Kasumi-1 (cell line): ENCODE measurements around the gene FSTL1.

Experiments
- DNase-seq, 2 experiments: peaks; one replicate each; lab custom pipeline; 2025; lab: John Stamatoyannopoulos, UW

Gene FSTL1

GRCh38 chr3:120450600-120451271, at the start of gene FSTL1:
Gene FSTL1 (minus strand): TSS chr3:120450992. CDS start chr3:120450746, 246 bp downstream.
- DNase-seq, result peak; percentile 29 to 33

GRCh38 chr3:120498556-120499346, 48.0 kb upstream of the FSTL1 start:
- peak in 1 of 2 experiments; percentile 14 for DNase-seq

GRCh38 chr3:120497818-120498217, 47.0 kb upstream of the FSTL1 start:
- no peak for DNase-seq

GRCh38 chr3:120497336-120497735, 46.5 kb upstream of the FSTL1 start:
- DNase-seq, result no peak

GRCh38 chr3:120496278-120497002, 45.6 kb upstream of the FSTL1 start:
- DNase-seq, result no peak

GRCh38 chr3:120495809-120496208, 45.0 kb upstream of the FSTL1 start:
- DNase-seq, result peak; percentile 72

- no peak for DNase-seq
Observed at GRCh38 chr3:120492103-120492502, 41.3 kb upstream of the FSTL1 start.

GRCh38 chr3:120489421-120489820, 38.6 kb upstream of the FSTL1 start:
- no peak for DNase-seq

- no peak for DNase-seq
Observed at GRCh38 chr3:120488296-120488695, 37.5 kb upstream of the FSTL1 start.

GRCh38 chr3:120487191-120487650, 36.4 kb upstream of the FSTL1 start:
- DNase-seq, result no peak

- DNase-seq, result peak; percentile 60 to 70
Observed at GRCh38 chr3:120481081-120481480, 30.3 kb upstream of the FSTL1 start.

- DNase-seq, result no peak
Observed at GRCh38 chr3:120477781-120478180, 27.0 kb upstream of the FSTL1 start.

- DNase-seq, result no peak
Observed at GRCh38 chr3:120475722-120476377, 25.1 kb upstream of the FSTL1 start.

- no peak for DNase-seq
Observed at GRCh38 chr3:120473896-120474675, 23.3 kb upstream of the FSTL1 start.

- DNase-seq, result no peak
Observed at GRCh38 chr3:120473389-120473788, 22.6 kb upstream of the FSTL1 start.

- DNase-seq, result no peak
Observed at GRCh38 chr3:120472121-120472844, 21.5 kb upstream of the FSTL1 start.

GRCh38 chr3:120471643-120472042, 20.9 kb upstream of the FSTL1 start:
- no peak for DNase-seq

GRCh38 chr3:120470870-120471269, 20.1 kb upstream of the FSTL1 start:
- no peak for DNase-seq

- no peak for DNase-seq
Observed at GRCh38 chr3:120469882-120470301, 19.1 kb upstream of the FSTL1 start.

- no peak for DNase-seq
Observed at GRCh38 chr3:120469440-120469839, 18.6 kb upstream of the FSTL1 start.
